Measurements from ENCODE around the gene PCDHGC4.

DNA sequence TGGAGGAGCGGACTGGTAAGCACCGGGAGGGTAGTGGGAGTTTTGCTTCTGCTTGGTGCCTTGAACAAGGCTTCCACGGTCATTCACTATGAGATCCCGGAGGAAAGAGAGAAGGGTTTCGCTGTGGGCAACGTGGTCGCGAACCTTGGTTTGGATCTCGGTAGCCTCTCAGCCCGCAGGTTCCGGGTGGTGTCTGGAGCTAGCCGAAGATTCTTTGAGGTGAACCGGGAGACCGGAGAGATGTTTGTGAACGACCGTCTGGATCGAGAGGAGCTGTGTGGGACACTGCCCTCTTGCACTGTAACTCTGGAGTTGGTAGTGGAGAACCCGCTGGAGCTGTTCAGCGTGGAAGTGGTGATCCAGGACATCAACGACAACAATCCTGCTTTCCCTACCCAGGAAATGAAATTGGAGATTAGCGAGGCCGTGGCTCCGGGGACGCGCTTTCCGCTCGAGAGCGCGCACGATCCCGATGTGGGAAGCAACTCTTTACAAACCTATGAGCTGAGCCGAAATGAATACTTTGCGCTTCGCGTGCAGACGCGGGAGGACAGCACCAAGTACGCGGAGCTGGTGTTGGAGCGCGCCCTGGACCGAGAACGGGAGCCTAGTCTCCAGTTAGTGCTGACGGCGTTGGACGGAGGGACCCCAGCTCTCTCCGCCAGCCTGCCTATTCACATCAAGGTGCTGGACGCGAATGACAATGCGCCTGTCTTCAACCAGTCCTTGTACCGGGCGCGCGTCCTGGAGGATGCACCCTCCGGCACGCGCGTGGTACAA lies 8.5 kb upstream of the PCDHGC4 start:
- TF ChIP-seq, protein P1, sequence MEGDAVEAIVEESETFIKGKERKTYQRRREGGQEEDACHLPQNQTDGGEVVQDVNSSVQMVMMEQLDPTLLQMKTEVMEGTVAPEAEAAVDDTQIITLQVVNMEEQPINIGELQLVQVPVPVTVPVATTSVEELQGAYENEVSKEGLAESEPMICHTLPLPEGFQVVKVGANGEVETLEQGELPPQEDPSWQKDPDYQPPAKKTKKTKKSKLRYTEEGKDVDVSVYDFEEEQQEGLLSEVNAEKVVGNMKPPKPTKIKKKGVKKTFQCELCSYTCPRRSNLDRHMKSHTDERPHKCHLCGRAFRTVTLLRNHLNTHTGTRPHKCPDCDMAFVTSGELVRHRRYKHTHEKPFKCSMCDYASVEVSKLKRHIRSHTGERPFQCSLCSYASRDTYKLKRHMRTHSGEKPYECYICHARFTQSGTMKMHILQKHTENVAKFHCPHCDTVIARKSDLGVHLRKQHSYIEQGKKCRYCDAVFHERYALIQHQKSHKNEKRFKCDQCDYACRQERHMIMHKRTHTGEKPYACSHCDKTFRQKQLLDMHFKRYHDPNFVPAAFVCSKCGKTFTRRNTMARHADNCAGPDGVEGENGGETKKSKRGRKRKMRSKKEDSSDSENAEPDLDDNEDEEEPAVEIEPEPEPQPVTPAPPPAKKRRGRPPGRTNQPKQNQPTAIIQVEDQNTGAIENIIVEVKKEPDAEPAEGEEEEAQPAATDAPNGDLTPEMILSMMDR (IDR thresholded peaks at IDR 0.05; ENCODE audit: low read depth, low read length), result no peak
- TF ChIP-seq EZH2phosphoT487 (IDR thresholded peaks at IDR 0.05; ENCODE audit: low read depth), result no peak

Data from OCI-LY3 (cell line).